Stomach (tissue), 4 donors: ENCODE results near the gene DMKN.

Source experiments
- EP300 ChIP-seq: sonication (generic); formaldehyde crosslinking; IDR thresholded peaks from one replicate; pipeline ENCODE4 v1.6.1; 2017; ENCODE audit warnings: antibody characterized with exemption
- POLR2A ChIP-seq, 4 donors: fragments of 450-650 bp; IDR thresholded peaks; one replicate each; pipeline ENCODE4 v1.6.1; 2016; ENCODE audit warnings: antibody characterized with exemption in 4 of 4, control low read depth in 2 of 4, mild to moderate bottlenecking in 1 of 4, moderate library complexity in 1 of 4
- TF ChIP-seq, protein P1 (sequence below), 7 experiments: fragments of 450-650 bp in 4 of 7; fragments of 200-600 bp in 3 of 7; sonication (generic) in 3 of 7; IDR thresholded peaks; one replicate each; pipeline ENCODE4 v1.5.1; 2016 to 2019; ENCODE audit warnings: antibody characterized with exemption in 7 of 7, control low read depth in 2 of 7, mild to moderate bottlenecking in 1 of 7

DNA sequence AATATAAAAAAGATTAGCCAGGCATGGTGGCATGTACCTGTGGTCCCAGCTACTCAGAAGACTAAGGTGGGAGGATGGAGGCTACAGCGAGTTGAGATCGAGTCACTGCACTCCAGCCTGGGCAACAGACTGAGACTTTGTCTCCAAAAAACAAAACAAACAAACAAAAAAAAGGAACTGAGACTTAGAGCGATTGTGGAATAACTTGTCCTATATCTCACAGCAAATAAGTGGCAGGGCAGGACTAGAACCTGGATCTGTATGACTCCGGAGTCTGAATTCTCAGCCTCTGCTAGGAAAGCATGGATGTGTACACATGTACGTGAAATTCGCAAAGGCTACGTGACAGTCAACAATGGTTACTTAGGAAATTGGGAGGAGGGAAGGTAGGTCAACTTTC, 43.3 kb downstream of the DMKN start:
- no peak for TF ChIP-seq POLR2A (IDR thresholded peaks at IDR 0.05)
- no peak for TF ChIP-seq EP300
- TF ChIP-seq, protein P1, sequence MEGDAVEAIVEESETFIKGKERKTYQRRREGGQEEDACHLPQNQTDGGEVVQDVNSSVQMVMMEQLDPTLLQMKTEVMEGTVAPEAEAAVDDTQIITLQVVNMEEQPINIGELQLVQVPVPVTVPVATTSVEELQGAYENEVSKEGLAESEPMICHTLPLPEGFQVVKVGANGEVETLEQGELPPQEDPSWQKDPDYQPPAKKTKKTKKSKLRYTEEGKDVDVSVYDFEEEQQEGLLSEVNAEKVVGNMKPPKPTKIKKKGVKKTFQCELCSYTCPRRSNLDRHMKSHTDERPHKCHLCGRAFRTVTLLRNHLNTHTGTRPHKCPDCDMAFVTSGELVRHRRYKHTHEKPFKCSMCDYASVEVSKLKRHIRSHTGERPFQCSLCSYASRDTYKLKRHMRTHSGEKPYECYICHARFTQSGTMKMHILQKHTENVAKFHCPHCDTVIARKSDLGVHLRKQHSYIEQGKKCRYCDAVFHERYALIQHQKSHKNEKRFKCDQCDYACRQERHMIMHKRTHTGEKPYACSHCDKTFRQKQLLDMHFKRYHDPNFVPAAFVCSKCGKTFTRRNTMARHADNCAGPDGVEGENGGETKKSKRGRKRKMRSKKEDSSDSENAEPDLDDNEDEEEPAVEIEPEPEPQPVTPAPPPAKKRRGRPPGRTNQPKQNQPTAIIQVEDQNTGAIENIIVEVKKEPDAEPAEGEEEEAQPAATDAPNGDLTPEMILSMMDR (IDR thresholded peaks at IDR 0.05): no peak
